SK-N-MC (cell line): ENCODE results near the gene HYI.

Experiments
- DNase-seq: peaks from one replicate; pipeline ENCODE4 v3.0.0-alpha.2; 2011; ENCODE audit warnings: low read depth, low spot score
- H3K27ac ChIP-seq: fragments of 200-600 bp; sonication (generic); 2 replicates; pipeline ENCODE4 v1.5.1; 2016; ENCODE audit warnings: mixed run types
- H3K36me3 ChIP-seq: fragments of 200-600 bp; sonication (generic); 2 replicates; pipeline ENCODE4 v1.6.1; 2017; ENCODE audit warnings: antibody characterized with exemption, low read length, mixed read lengths; ENCODE audit not compliant: insufficient read depth
- H3K4me3 ChIP-seq: fragments of 200-600 bp; sonication (generic); 2 replicates; pipeline ENCODE4 v1.5.1; 2016
- H3K9ac ChIP-seq: fragments of 200-600 bp; sonication (generic); 2 replicates; pipeline ENCODE4 v1.8.0; 2017; ENCODE audit warnings: mixed run types, mixed read lengths; ENCODE audit not compliant: insufficient read length
- H3K9me3 ChIP-seq: fragments of 200-600 bp; sonication (generic); 2 replicates; pipeline ENCODE4 v1.6.1; 2017; ENCODE audit warnings: low read depth, mild to moderate bottlenecking, antibody characterized with exemption, low read length, moderate library complexity, mixed read lengths
- EZH2 ChIP-seq: fragments of 200-600 bp; sonication (generic); IDR thresholded peaks from one replicate; pipeline ENCODE4 v1.6.1; 2017; ENCODE audit warnings: antibody characterized with exemption
- FOXP2 ChIP-seq: optimal IDR thresholded peaks from 2 replicates; pipeline ENCODE3; 2011; ENCODE audit warnings: mild to moderate bottlenecking, moderate library complexity; ENCODE audit not compliant: insufficient read depth; ENCODE audit errors: extremely low read length, control extremely low read depth
- POLR2AphosphoS5 ChIP-seq: IDR thresholded peaks from 2 replicates; pipeline ENCODE4 v1.6.1; 2012; ENCODE audit warnings: mild to moderate bottlenecking, low read depth, low read length, borderline replicate concordance

HYI gene

GRCh38 chr1:43455213-43455889 is 1.6 kb upstream of the HYI start:
- H3K9ac ChIP-seq = no peak overlapping the region

GRCh38 chr1:43454270-43455011 is 710 bp upstream of the HYI start:
- H3K36me3 ChIP-seq = peaks cover 9% of the 10 kb centered on the region; the same call in 1 of the 2 replicates
- DNase-seq = no peak

More at GRCh38 chr1:43455213-43455889, 1.6 kb upstream of the HYI start:
- Histone ChIP-seq H3K27ac (no peak overlapping the region), H3K36me3 (peaks cover 6% of the 10 kb centered on the region; the same call in 1 of the 2 replicates), H3K9me3 (no peaks in the 10 kb centered on the region), H3K4me3 (no peak overlapping the region)
- no peak for DNase-seq
- TF ChIP-seq EZH2 (no peak), POLR2AphosphoS5 (no peak), FOXP2 (no peak)

GRCh38 chr1:43452789-43453441 is 816 bp downstream of the HYI start:
- H3K27ac ChIP-seq = peak overlapping the region; percentile 65
- H3K9me3 ChIP-seq = no peaks in the 10 kb centered on the region
- TF ChIP-seq FOXP2 (no peak), POLR2AphosphoS5 (no peak), EZH2 (no peak)
- DNase-seq = peak; percentile 18
- H3K4me3 ChIP-seq = peak overlapping the region; percentile 74
- peaks cover 15% of the 10 kb centered on the region; the same call in 1 of the 2 replicates for H3K36me3 ChIP-seq
- peak overlapping the region; percentile 77 for H3K9ac ChIP-seq

More at GRCh38 chr1:43454270-43455011, 710 bp upstream of the HYI start:
- H3K4me3 ChIP-seq = peak overlapping the region; percentile 74
- H3K9ac ChIP-seq = peak overlapping the region; percentile 61
- no peaks in the 10 kb centered on the region for H3K9me3 ChIP-seq
- TF ChIP-seq EZH2 (no peak), POLR2AphosphoS5 (no peak), FOXP2 (no peak)
- H3K27ac ChIP-seq = peak overlapping the region; percentile 20; the same call in 1 of the 2 replicates

- Histone ChIP-seq H3K9me3 (no peaks in the 10 kb centered on the region), H3K27ac (no peak overlapping the region), H3K36me3 (peaks cover 24% of the 10 kb centered on the region; the same call in 1 of the 2 replicates), H3K4me3 (no peak overlapping the region), H3K9ac (no peak overlapping the region)
- TF ChIP-seq FOXP2 (no peak), EZH2 (no peak), POLR2AphosphoS5 (no peak)
- DNase-seq = no peak
Measured at GRCh38 chr1:43451701-43452532, 1.8 kb downstream of the HYI start.

- Histone ChIP-seq H3K27ac (no peak overlapping the region), H3K9ac (no peak overlapping the region), H3K4me3 (no peak overlapping the region), H3K9me3 (no peaks in the 10 kb centered on the region), H3K36me3 (peaks cover 31% of the 10 kb centered on the region; the same call in 1 of the 2 replicates)
- TF ChIP-seq FOXP2 (no peak), POLR2AphosphoS5 (no peak), EZH2 (no peak)
- DNase-seq = no peak
Measured at GRCh38 chr1:43451157-43451591, 2.6 kb downstream of the HYI start.

- peaks cover 32% of the 10 kb centered on the region; the same call in 1 of the 2 replicates for H3K36me3 ChIP-seq
- DNase-seq = no peak
- H3K9ac ChIP-seq = no peak overlapping the region
- H3K27ac ChIP-seq = no peak overlapping the region
- H3K9me3 ChIP-seq = no peaks in the 10 kb centered on the region
- TF ChIP-seq POLR2AphosphoS5 = no peak
- no peak for TF ChIP-seq EZH2
- TF ChIP-seq FOXP2 = no peak
- no peak overlapping the region for H3K4me3 ChIP-seq
Measured at GRCh38 chr1:43450251-43450941, 3.3 kb downstream of the HYI start.

- H3K9me3 ChIP-seq = no peaks in the 10 kb centered on the region
- DNase-seq = no peak
- H3K4me3 ChIP-seq = no peak overlapping the region
- TF ChIP-seq FOXP2 (no peak), EZH2 (no peak), POLR2AphosphoS5 (no peak)
- no peak overlapping the region for H3K9ac ChIP-seq
- H3K27ac ChIP-seq = no peak overlapping the region
- peaks cover 32% of the 10 kb centered on the region; the same call in 1 of the 2 replicates for H3K36me3 ChIP-seq
Measured at GRCh38 chr1:43449708-43450069, 4.0 kb downstream of the HYI start.
